Middle frontal gyrus (tissue), 1 donor: ENCODE data around the gene NIBAN1.
"Not testable (repeated sequence)": the region's sequence is repeated elsewhere in the genome, so short reads cannot be mapped to it uniquely, and the experiment has no call there.

Experiments used
- DNase-seq: peaks from one replicate; pipeline ENCODE4 v3.0.0-alpha.2; 2015; ENCODE audit warnings: low spot score; ENCODE audit errors: extremely low spot score

The NIBAN1 gene, protein sequence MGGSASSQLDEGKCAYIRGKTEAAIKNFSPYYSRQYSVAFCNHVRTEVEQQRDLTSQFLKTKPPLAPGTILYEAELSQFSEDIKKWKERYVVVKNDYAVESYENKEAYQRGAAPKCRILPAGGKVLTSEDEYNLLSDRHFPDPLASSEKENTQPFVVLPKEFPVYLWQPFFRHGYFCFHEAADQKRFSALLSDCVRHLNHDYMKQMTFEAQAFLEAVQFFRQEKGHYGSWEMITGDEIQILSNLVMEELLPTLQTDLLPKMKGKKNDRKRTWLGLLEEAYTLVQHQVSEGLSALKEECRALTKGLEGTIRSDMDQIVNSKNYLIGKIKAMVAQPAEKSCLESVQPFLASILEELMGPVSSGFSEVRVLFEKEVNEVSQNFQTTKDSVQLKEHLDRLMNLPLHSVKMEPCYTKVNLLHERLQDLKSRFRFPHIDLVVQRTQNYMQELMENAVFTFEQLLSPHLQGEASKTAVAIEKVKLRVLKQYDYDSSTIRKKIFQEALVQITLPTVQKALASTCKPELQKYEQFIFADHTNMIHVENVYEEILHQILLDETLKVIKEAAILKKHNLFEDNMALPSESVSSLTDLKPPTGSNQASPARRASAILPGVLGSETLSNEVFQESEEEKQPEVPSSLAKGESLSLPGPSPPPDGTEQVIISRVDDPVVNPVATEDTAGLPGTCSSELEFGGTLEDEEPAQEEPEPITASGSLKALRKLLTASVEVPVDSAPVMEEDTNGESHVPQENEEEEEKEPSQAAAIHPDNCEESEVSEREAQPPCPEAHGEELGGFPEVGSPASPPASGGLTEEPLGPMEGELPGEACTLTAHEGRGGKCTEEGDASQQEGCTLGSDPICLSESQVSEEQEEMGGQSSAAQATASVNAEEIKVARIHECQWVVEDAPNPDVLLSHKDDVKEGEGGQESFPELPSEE

DNA sequence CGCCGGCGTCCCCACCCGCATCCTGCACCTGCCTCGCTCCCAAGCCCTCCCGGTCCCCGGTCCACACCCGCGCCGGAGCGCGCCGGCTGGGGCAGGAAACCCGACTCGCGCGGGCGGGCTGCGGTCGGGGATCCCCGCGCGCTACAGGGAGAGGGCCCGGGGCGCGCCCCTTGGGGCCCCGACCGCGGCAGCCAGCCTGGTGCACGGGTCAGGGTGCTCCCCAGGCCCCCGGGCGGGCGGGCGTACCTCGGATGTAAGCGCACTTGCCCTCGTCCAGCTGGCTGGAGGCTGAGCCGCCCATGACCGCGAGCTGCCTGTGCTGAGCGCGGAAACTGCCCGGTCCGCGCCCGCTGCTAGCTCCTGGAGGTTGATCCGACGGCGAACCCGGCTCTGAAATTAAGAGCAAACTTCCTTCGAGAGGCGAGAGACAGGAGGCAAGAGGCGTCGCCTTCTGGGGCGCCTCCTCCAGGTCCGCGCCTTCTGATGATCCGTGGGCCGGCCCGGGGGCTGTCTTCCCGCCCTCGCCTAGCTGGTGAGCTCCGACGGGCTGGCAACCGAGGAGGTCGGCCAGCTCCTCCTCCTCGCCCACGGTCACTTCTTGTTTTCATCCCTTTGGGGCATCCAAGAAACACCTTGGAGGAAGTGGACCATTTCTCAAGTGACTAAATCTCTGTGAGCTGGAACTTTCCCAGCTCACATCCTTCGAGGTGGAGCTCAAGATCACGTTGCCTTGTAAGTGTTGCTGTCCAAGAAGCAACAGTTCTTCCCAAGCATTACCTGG is at the start of gene NIBAN1:
TSS of gene NIBAN1 (minus strand) at position 453 of the 781 bp plus-strand sequence. CDS start at position 301, 152 bp downstream.
- DNase-seq, result no peak

DNA sequence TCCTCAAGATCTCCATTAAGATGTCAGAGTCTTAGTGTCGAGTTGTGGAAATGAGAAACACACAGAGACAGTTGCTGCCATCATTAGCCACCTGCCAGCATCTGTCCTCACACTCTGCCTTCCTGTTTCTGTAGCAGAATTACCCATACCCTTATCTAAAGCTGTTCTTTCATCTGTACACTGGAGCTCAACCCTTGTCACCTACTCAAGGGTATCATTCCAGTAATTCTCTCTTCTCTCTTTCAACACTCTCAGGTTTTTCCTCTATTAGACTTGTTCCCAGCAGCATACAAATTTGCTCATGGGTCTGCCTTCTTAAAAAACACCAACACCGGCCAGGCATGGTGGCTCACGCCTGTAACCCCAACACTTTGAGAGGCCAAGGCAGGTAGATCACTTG is 43.7 kb upstream of the NIBAN1 start:
- DNase-seq, result no peak

DNA sequence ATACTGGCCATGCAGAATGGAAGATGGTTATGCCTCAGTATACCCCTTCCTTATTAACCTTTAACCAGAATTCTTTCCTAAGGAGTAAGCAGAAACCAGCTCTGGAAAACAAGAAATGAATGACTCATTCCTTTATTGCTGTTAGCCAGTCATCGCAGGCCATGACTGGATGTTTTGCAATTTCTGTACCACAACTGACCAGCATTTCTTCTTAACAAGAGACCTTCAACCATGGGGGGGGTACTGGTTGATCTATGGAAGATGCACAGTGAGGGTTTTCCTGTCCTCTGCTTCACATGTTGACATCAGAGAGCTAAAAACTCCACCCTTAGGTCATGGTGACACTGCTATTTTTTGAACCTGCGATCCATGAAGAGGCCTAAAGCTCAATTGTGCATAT is 43.0 kb upstream of the NIBAN1 start:
- no peak for DNase-seq

DNA sequence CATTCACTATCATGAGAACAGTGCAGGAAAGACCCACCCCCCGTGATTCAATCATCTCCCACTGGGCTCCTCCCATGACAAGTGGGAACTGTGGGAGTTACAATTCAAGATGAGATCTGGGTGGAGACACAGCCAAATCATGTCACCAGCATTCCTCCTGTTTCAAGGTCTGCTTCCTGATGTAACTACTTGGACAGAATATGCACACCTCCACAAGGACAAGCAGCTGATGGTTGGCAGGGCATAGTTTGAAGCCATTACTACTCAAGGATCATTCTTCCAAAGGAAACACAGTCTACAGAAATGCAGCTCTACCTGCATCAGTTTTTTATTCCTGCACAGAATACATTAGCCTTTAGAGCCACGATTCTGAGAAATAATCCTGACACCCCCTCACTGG is 42.6 kb upstream of the NIBAN1 start:
- DNase-seq, result no peak

DNA sequence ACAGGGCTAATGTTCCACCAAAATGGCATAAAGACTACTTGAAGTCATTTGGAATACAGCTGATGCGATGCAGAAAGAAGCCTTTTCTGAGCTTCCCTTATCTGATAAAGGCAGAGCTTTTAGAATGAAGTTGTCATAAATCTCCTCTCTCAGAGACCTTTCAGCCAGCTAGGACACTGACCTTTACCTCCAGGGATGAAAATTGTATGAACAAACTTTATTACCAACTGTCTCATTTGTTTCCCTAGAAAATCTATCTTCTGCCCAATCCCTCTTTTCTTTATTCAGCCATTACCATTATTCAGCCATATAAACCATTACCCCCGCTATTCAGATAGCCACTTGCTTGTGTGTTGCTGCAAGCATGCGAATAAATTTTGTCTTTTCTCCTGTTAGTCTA is 41.3 kb upstream of the NIBAN1 start:
- DNase-seq, result no peak

DNA sequence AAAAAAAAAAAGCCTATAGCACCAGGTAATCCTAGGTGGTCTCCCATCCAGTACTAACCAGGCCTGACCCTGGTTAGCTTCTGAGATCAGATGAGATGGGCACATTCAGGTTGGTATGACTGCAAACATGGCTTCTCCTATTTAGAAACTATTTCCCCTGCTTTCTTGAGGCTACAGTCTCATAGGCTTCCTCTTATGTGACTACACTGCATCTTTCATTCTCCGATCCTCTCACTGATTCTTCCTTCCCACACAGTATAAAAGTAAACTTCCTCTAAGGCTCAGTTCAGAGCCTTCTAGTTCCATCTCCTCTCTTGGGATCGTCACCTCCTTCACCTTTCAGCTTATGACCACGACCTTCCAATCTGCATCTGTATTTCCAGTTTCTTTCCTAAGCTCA is 40.6 kb upstream of the NIBAN1 start:
- no peak for DNase-seq

DNA sequence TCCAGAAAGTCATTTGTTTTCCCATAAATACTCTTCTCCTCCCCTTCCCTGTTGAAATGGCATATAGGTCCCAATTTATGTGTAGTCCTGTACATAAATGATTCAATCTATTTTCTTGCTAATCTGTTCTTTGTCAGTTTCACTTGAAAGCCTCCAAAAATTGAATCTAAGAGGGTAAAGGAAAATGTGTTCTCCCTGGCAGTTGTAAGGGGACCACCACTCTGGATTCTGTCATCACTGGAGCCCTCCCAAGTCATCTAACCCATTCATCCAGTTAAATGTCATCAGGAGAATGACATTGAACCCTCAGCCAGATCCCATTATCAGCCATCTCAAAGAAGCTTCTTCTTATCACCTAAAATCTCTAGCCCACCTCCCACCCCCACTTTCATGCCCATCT is 36.1 kb upstream of the NIBAN1 start:
- DNase-seq, result no peak

DNA sequence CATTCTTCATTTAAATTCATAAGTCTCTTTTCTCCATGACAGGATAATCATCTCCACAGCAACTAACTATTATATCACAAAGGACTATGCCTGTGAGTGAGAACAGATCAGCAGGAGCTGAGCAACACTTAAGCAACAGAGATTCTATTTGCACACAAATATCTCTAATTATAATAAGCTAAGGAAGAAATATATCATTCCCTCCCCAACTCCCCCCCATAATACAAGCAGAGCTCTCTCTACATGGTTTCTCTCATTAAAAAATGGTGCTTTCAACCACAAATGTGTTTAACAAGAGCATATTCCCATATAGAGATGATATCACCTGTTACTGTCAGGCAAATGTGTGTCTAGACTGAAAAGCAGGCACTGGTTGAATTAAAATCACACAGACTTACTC is 34.5 kb upstream of the NIBAN1 start:
- no peak for DNase-seq

DNA sequence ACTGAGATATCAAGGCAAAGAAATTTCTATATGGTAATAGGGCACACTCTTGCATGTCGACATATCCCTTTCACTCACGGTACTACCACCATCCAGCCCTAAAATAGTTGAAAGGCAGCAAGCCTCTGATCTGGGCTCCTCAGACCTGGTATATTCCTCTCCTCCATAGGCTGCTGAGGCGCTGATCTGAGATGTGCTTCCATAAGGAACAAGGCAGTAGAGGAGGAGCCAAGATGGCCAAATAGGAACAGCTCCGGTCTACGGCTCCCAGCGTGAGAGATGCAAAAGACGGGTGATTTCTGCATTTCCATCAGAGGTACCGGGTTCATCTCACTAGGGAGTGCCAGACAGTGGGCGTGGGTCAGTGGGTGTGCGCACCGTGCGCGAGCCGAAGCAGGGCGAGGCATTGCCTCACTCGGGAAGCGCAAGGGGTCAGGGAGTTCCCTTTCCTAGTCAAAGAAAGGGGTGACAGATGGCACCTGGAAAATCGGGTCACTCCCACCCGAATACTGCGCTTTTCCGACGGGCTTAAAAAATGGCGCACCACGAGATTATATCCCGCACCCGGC is 27.1 kb upstream of the NIBAN1 start:
- not testable (repeated sequence) for DNase-seq

DNA sequence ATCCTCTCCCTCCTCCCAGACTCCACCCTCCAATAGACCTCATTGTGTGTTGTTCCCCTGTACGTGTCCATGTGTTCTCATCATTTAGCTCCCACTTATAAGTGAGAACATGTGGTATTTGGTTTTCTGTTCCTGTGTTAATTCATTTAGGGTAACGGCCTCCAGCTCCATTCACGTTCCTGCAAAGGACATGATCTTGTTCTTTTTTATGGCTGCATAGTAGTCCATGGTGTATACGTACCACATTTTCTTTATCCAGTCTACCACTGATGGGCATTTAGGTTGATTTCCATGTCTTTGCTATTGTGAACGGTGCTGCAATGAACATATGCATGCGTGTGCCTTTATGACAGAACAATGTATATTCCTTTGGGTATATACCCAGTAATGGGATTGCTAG is 25.7 kb upstream of the NIBAN1 start:
- DNase-seq, result not testable (repeated sequence)

DNA sequence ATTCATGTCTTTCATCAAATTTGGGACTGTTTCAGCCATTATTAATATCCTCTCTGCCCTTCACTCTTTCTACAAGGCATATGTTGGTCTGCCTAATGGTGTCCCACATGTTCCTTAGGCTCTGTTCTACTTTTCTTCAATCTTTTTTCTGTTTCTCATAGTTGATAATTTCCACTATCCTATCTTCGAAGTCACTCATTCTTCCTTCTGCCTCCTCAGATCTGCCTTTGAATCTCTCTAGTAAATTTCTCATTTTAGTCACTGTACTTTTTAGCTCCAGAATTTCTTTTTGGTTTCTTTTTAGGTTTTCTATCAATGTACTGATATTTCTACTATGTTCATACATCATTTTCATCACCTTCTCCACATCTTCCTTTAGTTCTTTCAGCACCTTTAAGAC is 20.0 kb upstream of the NIBAN1 start:
- no peak for DNase-seq

DNA sequence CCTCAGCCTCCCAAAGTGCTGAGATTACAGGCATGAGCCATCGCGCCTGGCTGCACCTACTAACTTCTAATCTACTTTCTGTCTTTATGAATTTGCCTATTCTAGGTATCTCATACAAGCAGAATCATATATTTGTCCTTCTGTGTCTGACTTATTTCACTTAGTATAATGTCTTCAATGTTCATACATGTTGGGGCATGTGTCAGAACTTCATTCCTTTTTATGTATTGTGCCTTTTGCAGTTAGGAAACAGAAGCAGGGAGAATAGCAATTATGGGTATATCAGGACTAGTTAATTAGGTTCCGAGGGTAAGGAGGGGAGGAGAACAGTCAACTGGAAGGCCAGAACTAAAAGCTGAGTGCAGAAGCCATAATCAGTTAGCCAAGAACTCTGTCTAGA is 18.0 kb upstream of the NIBAN1 start:
- DNase-seq, result no peak

DNA sequence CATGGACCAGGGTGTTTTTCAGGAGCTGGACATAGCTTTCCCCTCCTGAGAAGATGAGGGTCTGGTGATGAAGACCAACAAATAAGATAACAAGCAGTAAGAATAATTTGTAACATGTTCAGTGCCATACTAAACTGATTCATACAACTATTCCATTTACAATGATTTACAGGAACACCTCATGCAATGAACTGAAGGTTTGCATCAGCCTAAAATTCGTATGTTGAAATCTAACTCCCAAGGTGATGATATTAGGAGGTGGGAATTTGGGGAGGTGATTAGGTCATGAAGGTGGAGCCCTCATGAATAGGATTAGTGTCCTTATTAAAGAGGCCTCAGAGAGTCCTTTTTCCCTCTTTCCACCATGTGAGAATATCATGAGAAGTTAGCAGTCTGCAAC is 15.9 kb upstream of the NIBAN1 start:
- DNase-seq, result no peak

DNA sequence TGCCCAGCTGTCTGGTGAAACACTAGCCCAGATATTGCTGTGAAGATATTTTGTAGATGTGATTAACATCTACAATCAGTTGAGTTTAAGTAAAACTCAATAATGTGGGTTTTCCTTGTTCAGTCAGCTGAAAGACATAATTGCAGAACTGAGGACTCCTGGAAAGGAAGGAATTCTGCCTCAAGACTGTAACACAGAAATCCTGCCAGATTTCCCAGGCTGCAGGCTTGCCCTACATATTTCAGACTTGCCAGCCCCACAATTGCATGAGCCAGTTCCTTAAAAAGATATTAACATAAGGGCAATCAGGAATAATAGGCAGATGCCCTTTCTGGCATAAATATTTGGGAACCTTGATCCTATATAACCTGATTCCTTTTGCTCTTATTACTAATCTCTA is 14.2 kb upstream of the NIBAN1 start:
- DNase-seq, result no peak

DNA sequence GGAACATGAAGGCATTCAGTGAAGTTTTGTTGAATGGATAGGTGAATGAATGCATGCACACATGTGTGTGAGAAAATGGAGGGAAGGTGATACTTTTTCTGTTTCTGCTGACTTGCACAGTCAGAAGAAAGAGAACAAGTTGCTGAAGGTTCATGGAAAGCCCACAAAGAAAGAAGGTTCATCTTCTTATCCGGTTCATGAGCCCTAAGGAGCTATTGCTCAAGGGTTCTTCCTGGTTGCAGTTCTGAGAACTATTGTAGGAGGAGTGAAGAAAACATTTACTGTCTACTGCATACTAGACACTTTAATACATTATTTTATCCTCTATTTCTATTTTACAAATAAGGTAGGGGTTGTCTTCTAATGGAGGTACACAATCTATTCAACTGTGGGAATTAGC is 13.4 kb upstream of the NIBAN1 start:
- DNase-seq, result no peak

DNA sequence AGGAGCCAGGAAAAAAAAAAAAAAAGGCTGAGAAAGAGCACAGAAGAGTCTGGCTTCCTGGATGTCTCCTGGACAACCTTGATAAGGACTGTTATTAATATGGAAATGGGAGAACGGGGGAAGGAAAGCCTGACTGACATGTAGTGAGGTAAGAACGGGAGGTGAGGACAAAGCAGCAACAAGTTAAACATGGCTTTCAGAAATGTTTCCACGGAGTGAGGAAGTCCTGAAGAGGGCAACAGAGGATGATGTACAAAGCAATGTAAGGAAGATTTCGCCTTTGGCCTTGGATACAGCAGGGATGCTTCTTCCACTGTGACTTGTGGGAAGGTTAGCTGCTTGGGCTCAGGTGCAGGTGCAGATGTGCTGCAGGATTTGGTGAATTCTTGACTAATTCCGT is 11.9 kb upstream of the NIBAN1 start:
- no peak for DNase-seq

DNA sequence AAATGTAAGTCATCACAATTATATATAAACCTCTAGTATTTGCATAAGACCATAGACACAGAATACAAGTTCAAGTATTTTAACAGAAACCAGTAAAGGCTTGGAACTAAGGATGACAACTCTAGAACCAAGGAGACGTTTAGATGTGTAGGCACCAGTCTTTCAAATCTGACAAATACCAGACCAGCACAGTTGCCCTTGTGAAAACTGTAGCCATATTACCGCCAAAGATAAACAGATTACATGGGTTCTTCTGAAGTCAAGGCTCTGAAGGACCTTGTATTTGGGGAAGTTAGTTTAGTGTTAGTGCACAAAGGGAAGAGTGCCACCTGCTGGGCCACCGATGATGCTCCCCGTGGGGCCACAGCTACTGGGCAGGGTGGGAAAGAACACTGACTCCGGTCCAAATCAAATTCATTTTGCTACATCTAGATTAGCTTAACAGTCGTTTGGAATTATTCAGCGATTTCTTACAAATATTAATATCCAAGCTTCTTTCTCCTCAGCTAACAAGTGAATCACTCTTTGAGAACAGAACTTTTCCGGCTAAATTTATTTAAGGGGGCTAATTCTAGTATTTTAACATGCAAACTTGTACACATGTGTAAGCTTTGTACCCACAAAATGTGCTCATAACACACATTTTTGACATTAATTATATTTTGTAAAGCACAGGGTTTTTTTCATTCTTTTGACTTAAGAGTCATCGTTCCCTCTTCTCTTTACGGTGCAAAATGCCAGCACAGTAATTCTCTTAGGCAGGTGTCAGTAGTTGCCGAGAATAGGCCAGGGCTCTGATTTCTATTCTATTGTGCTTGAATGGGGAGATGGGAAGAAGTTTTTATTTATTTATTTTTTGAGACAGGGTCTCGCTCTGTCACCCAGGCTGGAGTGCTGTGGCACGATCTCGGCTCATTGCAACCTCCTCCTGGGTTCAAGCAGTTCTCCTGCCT is 8.0 kb upstream of the NIBAN1 start:
- no peak for DNase-seq

DNA sequence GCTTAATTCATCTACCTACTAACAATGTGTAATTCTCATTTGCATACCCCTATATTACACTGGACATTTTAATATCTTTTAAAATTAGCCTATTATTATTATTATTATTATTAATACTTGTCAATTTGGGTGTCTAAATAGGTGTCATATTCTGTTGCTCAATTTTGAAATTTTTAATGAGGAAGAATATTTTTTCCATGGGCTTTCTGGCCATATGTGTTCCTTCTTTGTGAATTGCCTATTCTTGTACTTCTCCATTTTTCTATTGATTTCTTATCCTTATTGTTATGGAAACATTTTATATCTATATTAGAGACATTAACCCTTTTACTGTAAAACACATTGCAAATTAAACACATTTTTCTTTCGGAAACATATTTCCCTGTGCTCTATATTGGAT is 6.4 kb upstream of the NIBAN1 start:
- DNase-seq, result no peak

DNA sequence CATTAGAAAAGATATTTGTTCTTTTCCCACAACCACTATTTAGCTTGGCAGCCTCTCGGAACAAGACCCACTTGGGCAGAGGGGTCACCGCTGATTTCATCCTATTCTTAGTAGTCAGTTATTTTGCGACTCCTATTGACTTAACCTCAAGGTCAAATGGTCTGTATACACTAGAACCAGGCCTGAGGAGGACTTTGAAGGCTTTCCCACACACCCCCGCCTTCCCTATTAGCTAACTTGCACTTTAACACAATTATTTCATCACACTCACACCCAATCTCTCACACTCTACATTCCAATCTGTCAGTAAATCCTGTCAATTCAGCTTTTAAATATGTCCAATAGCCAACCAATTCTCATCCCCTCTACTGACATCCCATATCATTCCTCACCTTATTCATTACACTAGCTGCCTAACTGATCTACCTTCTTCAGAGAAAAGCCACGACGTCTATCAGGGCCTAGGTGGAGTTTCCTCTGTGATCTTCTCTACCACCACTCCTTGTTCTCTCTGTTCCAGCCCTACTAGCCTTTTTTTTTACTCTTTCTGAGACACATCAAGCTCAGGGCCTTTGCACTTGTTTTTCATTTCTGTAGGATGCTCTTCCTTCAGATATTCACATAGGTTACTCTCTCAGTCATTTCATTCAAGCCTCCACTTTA is 1.0 kb upstream of the NIBAN1 start:
- no peak for DNase-seq

DNA sequence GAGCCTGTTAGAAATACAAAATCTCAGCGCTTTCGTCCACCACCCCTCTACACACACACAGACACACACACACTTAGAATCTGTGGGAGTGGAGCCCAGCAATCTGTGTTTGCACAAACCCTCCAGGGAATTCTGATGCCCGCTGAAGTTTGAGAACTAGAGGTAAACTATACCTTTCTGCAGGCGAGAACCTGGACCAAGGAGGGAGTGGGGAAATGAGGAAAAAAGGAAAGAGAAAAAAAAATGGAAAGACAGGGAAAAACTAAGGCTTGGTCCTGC is 468 bp upstream of the NIBAN1 start:
- no peak for DNase-seq
